Testis (tissue), 2 donors: Measurements from ENCODE around the gene GTPBP2.

Experiments
- POLR2A ChIP-seq: fragments of 450-650 bp; IDR thresholded peaks from one replicate; pipeline ENCODE4 v1.6.1; 2017; ENCODE audit warnings: antibody characterized with exemption, mild to moderate bottlenecking, moderate library complexity
- TF ChIP-seq, protein P1 (sequence below), 3 experiments: fragments of 450-650 bp in 2 of 3; fragments of 200-600 bp in 1 of 3; sonication (generic) in 1 of 3; IDR thresholded peaks; one replicate each; pipeline ENCODE4 v1.5.1; 2016 to 2019; ENCODE audit warnings: antibody characterized with exemption in 3 of 3, mild to moderate bottlenecking in 2 of 3, moderate library complexity in 1 of 3

DNA sequence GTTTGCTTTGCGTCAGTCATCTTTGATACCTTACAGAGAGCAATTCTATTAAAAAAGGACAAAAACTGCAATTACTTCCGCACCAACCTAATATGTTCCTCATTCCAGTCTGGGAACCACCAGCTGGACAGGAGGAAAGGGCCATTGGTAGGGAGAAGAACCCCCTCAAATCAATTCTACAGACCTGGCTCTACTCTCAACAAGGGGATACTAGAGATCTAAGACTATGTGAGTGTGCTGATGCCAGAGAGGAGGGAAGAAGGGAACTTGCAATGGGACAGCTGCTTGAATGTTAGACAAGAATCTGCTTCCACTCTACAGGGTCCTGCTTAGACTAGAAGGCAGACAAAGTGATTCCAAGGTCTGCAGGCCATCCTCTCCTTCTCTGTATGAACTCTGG lies 45.2 kb upstream of the GTPBP2 start:
- TF ChIP-seq, protein P1, sequence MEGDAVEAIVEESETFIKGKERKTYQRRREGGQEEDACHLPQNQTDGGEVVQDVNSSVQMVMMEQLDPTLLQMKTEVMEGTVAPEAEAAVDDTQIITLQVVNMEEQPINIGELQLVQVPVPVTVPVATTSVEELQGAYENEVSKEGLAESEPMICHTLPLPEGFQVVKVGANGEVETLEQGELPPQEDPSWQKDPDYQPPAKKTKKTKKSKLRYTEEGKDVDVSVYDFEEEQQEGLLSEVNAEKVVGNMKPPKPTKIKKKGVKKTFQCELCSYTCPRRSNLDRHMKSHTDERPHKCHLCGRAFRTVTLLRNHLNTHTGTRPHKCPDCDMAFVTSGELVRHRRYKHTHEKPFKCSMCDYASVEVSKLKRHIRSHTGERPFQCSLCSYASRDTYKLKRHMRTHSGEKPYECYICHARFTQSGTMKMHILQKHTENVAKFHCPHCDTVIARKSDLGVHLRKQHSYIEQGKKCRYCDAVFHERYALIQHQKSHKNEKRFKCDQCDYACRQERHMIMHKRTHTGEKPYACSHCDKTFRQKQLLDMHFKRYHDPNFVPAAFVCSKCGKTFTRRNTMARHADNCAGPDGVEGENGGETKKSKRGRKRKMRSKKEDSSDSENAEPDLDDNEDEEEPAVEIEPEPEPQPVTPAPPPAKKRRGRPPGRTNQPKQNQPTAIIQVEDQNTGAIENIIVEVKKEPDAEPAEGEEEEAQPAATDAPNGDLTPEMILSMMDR (IDR thresholded peaks at IDR 0.05) = no peak
- TF ChIP-seq POLR2A = no peak
